HG02588 (cell line): ENCODE measurements around the gene KDM6A.

Experiments used
- ATAC-seq: cut with Tn5 transposase; IDR thresholded peaks from one replicate; pipeline ENCODE4 v1.9.1; 2021; ENCODE audit warnings: mild to moderate bottlenecking, moderate library complexity; ENCODE audit not compliant: unreplicated experiment

KDM6A gene

GRCh38 chrX:45157647-45158046 is 284.7 kb downstream of the KDM6A start:
- ATAC-seq, result no peak
